ENCODE data around the gene TMEM186.

GRCh38 chr16:8763899-8764298, 33.5 kb downstream of the TMEM186 start:
- TF ChIP-seq, protein P1, sequence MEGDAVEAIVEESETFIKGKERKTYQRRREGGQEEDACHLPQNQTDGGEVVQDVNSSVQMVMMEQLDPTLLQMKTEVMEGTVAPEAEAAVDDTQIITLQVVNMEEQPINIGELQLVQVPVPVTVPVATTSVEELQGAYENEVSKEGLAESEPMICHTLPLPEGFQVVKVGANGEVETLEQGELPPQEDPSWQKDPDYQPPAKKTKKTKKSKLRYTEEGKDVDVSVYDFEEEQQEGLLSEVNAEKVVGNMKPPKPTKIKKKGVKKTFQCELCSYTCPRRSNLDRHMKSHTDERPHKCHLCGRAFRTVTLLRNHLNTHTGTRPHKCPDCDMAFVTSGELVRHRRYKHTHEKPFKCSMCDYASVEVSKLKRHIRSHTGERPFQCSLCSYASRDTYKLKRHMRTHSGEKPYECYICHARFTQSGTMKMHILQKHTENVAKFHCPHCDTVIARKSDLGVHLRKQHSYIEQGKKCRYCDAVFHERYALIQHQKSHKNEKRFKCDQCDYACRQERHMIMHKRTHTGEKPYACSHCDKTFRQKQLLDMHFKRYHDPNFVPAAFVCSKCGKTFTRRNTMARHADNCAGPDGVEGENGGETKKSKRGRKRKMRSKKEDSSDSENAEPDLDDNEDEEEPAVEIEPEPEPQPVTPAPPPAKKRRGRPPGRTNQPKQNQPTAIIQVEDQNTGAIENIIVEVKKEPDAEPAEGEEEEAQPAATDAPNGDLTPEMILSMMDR (IDR thresholded peaks at IDR 0.05; ENCODE audit: insufficient read depth, low read length, poor library complexity, severe bottlenecking): no peak
- no peak for TF ChIP-seq EZH2phosphoT487 (conservative IDR thresholded peaks at IDR 0.05; ENCODE audit: low read length)
